MM.1S (cell line): ENCODE measurements around the gene SOHLH2.

Source experiments
- CTCF ChIP-seq: fragments of 300-600 bp; sonication (generic); IDR thresholded peaks from 2 replicates; pipeline ENCODE4 v1.5.1; 2016; ENCODE audit warnings: antibody characterized with exemption, low read length, mixed read lengths
- EZH2 ChIP-seq: fragments of 300-600 bp; sonication (generic); optimal IDR thresholded peaks from 2 replicates; pipeline ENCODE3; 2017; ENCODE audit warnings: low read depth, mild to moderate bottlenecking, antibody characterized with exemption, low read length, mixed read lengths

- TF ChIP-seq CTCF (no peak), EZH2 (no peak)
These were observed 47.6 kb upstream of the SOHLH2 start for GRCh38 chr13:36261976-36262375.
